HEK293 (cell line): ENCODE measurements around the gene LTK.

Source experiments
- CTCF ChIA-PET: fragments of 350-600 bp; formaldehyde crosslinking; extraction: SDS; loops from one replicate; lab custom pipeline; 2021; ENCODE audit warnings: antibody characterized with exemption; lab: Yijun Ruan, JAX
- POLR2A ChIA-PET: fragments of 300-600 bp; formaldehyde crosslinking; extraction: SDS; loops from one replicate; lab custom pipeline; 2020; ENCODE audit warnings: antibody characterized with exemption, inconsistent platforms; lab: Yijun Ruan, JAX
- H3K27ac ChIP-seq: fragments of 200-500 bp; sonication (Bioruptor generic); 2 replicates; pipeline ENCODE4 v1.5.1; 2014; ENCODE audit warnings: low read depth, low read length, control low read depth, inconsistent platforms; ENCODE audit errors: extremely low read depth
- H3K36me3 ChIP-seq, 2 experiments: fragments of 200-500 bp in 1 of 2; sonication (Bioruptor generic) in 1 of 2; 1 replicate in 1 of 2; 2 replicates in 1 of 2; pipeline ENCODE4 v1.5.1; 2014 to 2017; ENCODE audit warnings: inconsistent platforms in 2 of 2, low read length in 2 of 2; ENCODE audit not compliant: control insufficient read depth in 2 of 2, insufficient read depth in 1 of 2
- H3K4me1 ChIP-seq: fragments of 200-500 bp; sonication (Bioruptor generic); 2 replicates; pipeline ENCODE4 v1.5.1; 2014; ENCODE audit warnings: mild to moderate bottlenecking, low read length, inconsistent platforms; ENCODE audit not compliant: control insufficient read depth, insufficient read depth
- H3K4me3 ChIP-seq: 2 replicates; pipeline ENCODE4 v1.5.1; 2011; ENCODE audit warnings: low read depth, mild to moderate bottlenecking, control low read depth, low read length, moderate library complexity
- H3K9me3 ChIP-seq: fragments of 200-500 bp; sonication (Bioruptor generic); 2 replicates; pipeline ENCODE4 v1.5.1; 2014; ENCODE audit warnings: low read depth, low read length, inconsistent platforms; ENCODE audit not compliant: control insufficient read depth, insufficient read depth
- GLIS2 ChIP-seq: fragments of 450-650 bp; formaldehyde crosslinking; IDR thresholded peaks from 2 replicates; pipeline ENCODE4 v1.5.1; 2016; ENCODE audit warnings: missing biosample characterization, missing genetic modification characterization
- HOXC10 ChIP-seq: sonication (generic); formaldehyde crosslinking; IDR thresholded peaks from 2 replicates; pipeline ENCODE4 v1.8.1; 2023; ENCODE audit warnings: mild to moderate bottlenecking, missing genetic modification reagents
- MZF1 ChIP-seq: fragments of 450-650 bp; formaldehyde crosslinking; IDR thresholded peaks from 2 replicates; pipeline ENCODE4 v1.5.1; 2017; ENCODE audit warnings: missing biosample characterization, missing genetic modification characterization, borderline replicate concordance
- OVOL3 ChIP-seq: fragments of 450-650 bp; formaldehyde crosslinking; IDR thresholded peaks from 2 replicates; pipeline ENCODE4 v1.5.1; 2016; ENCODE audit warnings: missing biosample characterization, missing genetic modification characterization
- RBAK ChIP-seq: fragments of 450-650 bp; formaldehyde crosslinking; IDR thresholded peaks from 2 replicates; pipeline ENCODE4 v1.5.1; 2016; ENCODE audit warnings: missing biosample characterization, missing genetic modification characterization
- SP7 ChIP-seq: fragments of 450-650 bp; formaldehyde crosslinking; IDR thresholded peaks from 2 replicates; pipeline ENCODE4 v1.5.1; 2016; ENCODE audit warnings: missing biosample characterization, missing genetic modification characterization
- ZBTB1 ChIP-seq: fragments of 450-650 bp; formaldehyde crosslinking; IDR thresholded peaks from 2 replicates; pipeline ENCODE4 v1.5.1; 2016; ENCODE audit warnings: missing biosample characterization, missing genetic modification characterization
- ZBTB20 ChIP-seq: fragments of 450-650 bp; formaldehyde crosslinking; IDR thresholded peaks from 2 replicates; pipeline ENCODE4 v1.5.1; 2016; ENCODE audit warnings: missing biosample characterization, missing genetic modification characterization
- ZBTB21 ChIP-seq: fragments of 450-650 bp; formaldehyde crosslinking; IDR thresholded peaks from 2 replicates; pipeline ENCODE4 v1.5.1; 2017; ENCODE audit warnings: missing biosample characterization, missing genetic modification characterization
- ZBTB44 ChIP-seq: fragments of 450-650 bp; IDR thresholded peaks from 2 replicates; pipeline ENCODE4 v1.5.1; 2018; ENCODE audit warnings: missing biosample characterization, mild to moderate bottlenecking, missing genetic modification characterization
- ZBTB6 ChIP-seq: fragments of 450-650 bp; formaldehyde crosslinking; IDR thresholded peaks from 2 replicates; pipeline ENCODE4 v1.5.1; 2017; ENCODE audit warnings: missing biosample characterization, missing genetic modification characterization
- ZBTB7A ChIP-seq: fragments of 450-650 bp; formaldehyde crosslinking; IDR thresholded peaks from 2 replicates; pipeline ENCODE4 v1.5.1; 2016; ENCODE audit warnings: low read depth, missing biosample characterization, missing genetic modification characterization
- ZBTB8A ChIP-seq: fragments of 450-650 bp; formaldehyde crosslinking; IDR thresholded peaks from 2 replicates; pipeline ENCODE4 v1.5.1; 2016; ENCODE audit warnings: missing biosample characterization, missing genetic modification characterization
- ZFP69B ChIP-seq: fragments of 450-650 bp; formaldehyde crosslinking; IDR thresholded peaks from 2 replicates; pipeline ENCODE4 v1.5.1; 2016; ENCODE audit warnings: missing biosample characterization, missing genetic modification characterization
- ZNF114 ChIP-seq: fragments of 450-650 bp; formaldehyde crosslinking; IDR thresholded peaks from 2 replicates; pipeline ENCODE4 v1.5.0; 2017; ENCODE audit warnings: missing biosample characterization, missing genetic modification characterization
- ZNF184 ChIP-seq: fragments of 450-650 bp; IDR thresholded peaks from 2 replicates; pipeline ENCODE4 v1.5.1; 2018; ENCODE audit warnings: missing biosample characterization, mild to moderate bottlenecking, missing genetic modification characterization
- ZNF24 ChIP-seq: fragments of 450-650 bp; formaldehyde crosslinking; IDR thresholded peaks from 2 replicates; pipeline ENCODE4 v1.5.1; 2016; ENCODE audit warnings: missing biosample characterization, missing genetic modification characterization
- ZNF341 ChIP-seq: fragments of 450-650 bp; formaldehyde crosslinking; IDR thresholded peaks from 2 replicates; pipeline ENCODE4; 2016; ENCODE audit warnings: low read depth, missing biosample characterization, missing genetic modification characterization
- ZNF354C ChIP-seq: fragments of 450-650 bp; formaldehyde crosslinking; IDR thresholded peaks from 2 replicates; pipeline ENCODE4 v1.5.1; 2016; ENCODE audit warnings: missing biosample characterization, missing genetic modification characterization, low read depth, borderline replicate concordance
- ZNF449 ChIP-seq: fragments of 450-650 bp; formaldehyde crosslinking; IDR thresholded peaks from 2 replicates; pipeline ENCODE4 v1.5.1; 2017; ENCODE audit warnings: missing biosample characterization, mild to moderate bottlenecking, missing genetic modification characterization, moderate library complexity
- ZNF624 ChIP-seq: fragments of 450-650 bp; formaldehyde crosslinking; IDR thresholded peaks from 2 replicates; pipeline ENCODE4 v1.5.1; 2017; ENCODE audit warnings: missing biosample characterization, missing genetic modification characterization
- ZNF629 ChIP-seq: fragments of 450-650 bp; formaldehyde crosslinking; IDR thresholded peaks from 2 replicates; pipeline ENCODE4 v1.5.1; 2017; ENCODE audit warnings: missing biosample characterization, missing genetic modification characterization
- ZNF777 ChIP-seq: fragments of 450-650 bp; formaldehyde crosslinking; IDR thresholded peaks from 2 replicates; pipeline ENCODE4 v1.5.1; 2017; ENCODE audit warnings: missing biosample characterization, missing genetic modification characterization, borderline replicate concordance

LTK gene

GRCh38 chr15:41559239-41559782 lies 45.7 kb upstream of the LTK start:
- CTCF ChIA-PET = no interaction called here
- peak overlapping the region; percentile 55 for H3K4me3 ChIP-seq
- no peak for TF ChIP-seq ZNF777 (tag by site-specific recombination)
- no peak for TF ChIP-seq ZNF629 (tag by site-specific recombination)
- no peak for TF ChIP-seq ZNF449
- TF ChIP-seq ZBTB1 (tag by site-specific recombination) = no peak
- TF ChIP-seq ZNF624 = no peak
- TF ChIP-seq ZNF354C (tag by site-specific recombination) = no peak
- TF ChIP-seq ZNF184 (tag by site-specific recombination) = no peak
- no peak for TF ChIP-seq ZFP69B (tag by site-specific recombination)
- no peak for TF ChIP-seq OVOL3 (tag by site-specific recombination)
- no peak for TF ChIP-seq RBAK (tag by site-specific recombination)
- no peak for TF ChIP-seq ZBTB44 (tag by site-specific recombination)
- peak; percentile 72 for TF ChIP-seq ZNF341 (tag by site-specific recombination)
- TF ChIP-seq ZNF114 (tag by site-specific recombination) = no peak
- TF ChIP-seq ZBTB6 (tag by site-specific recombination) = no peak
- no peak for TF ChIP-seq HOXC10
- TF ChIP-seq SP7 (tag by site-specific recombination) = no peak
- TF ChIP-seq MZF1 = no peak
- TF ChIP-seq ZNF24 = no peak
- peak; percentile 18; the same call in 1 of the 2 replicates for TF ChIP-seq GLIS2 (tag by site-specific recombination)
- TF ChIP-seq ZBTB20 (tag by site-specific recombination) = peak; percentile 44; the same call in 1 of the 2 replicates
- TF ChIP-seq ZBTB7A = 0 out of 2 replicates have a peak, but pooled peaks have one; percentile 24
- no peak for TF ChIP-seq ZBTB21
- TF ChIP-seq ZBTB8A = peak; percentile 45; the same call in 1 of the 2 replicates
- TF ChIP-seq, all 188 proteins: peak for 5
- Histone ChIP-seq H3K9me3 (no peaks in the 10 kb centered on the region), H3K4me1 (peaks cover 5% of the 10 kb centered on the region; the same call in 1 of the 2 replicates), H3K27ac (peak overlapping the region; percentile 51; the same call in 1 of the 2 replicates), H3K36me3 (peaks cover 0 to 22% of the 10 kb centered on the region in 2 experiments; a peak in 1 of 3 replicates)
- POLR2A ChIA-PET = interaction anchor here (1.9 to 2.0 kb wide), 2 partner anchors 9 to 15 kb away, joined by 6 to 11 read pairs; partner anchors contain the start of gene RPAP1
